HuH-7.5 (cell line): ENCODE data around the gene XRCC4.

Experiments used
- DNase-seq: peaks from one replicate; pipeline ENCODE4 v3.0.0; 2011; ENCODE audit warnings: low spot score

Gene XRCC4

GRCh38 chr5:83392766-83393503 lies 315.6 kb downstream of the XRCC4 start:
- no peak for DNase-seq

- no peak for DNase-seq
Measured at GRCh38 chr5:83393504-83393866, 316.1 kb downstream of the XRCC4 start.

- DNase-seq, result no peak
Measured at GRCh38 chr5:83394190-83394589, 316.8 kb downstream of the XRCC4 start.

GRCh38 chr5:83396662-83397061 lies 319.3 kb downstream of the XRCC4 start:
- DNase-seq, result no peak

- no peak for DNase-seq
Measured at GRCh38 chr5:83397658-83398057, 320.3 kb downstream of the XRCC4 start.

GRCh38 chr5:83400241-83400640 lies 322.9 kb downstream of the XRCC4 start:
- no peak for DNase-seq

- no peak for DNase-seq
Measured at GRCh38 chr5:83400701-83401100, 323.4 kb downstream of the XRCC4 start.

GRCh38 chr5:83401122-83401731 lies 323.9 kb downstream of the XRCC4 start:
- DNase-seq, result no peak

- DNase-seq, result no peak
Measured at GRCh38 chr5:83401775-83402174, 324.4 kb downstream of the XRCC4 start.
